Chondrocyte (in vitro differentiated cells): Measurements from ENCODE around the gene ODAPH. TPM values are rescaled to one million over a fixed set of nuclear protein-coding genes. Genes with fewer than 3 reads are reported as not detected.

Experiments
- DNase-seq: peaks from one replicate; pipeline ENCODE4 v3.0.0; 2021; ENCODE audit warnings: mixed read lengths, low spot score
- H3K27ac Mint-ChIP-seq: one replicate; pipeline ENCODE4 v1.8.0; 2021; ENCODE audit warnings: mild to moderate bottlenecking, moderate library complexity, mixed read lengths; ENCODE audit not compliant: unreplicated experiment
- H3K27me3 Mint-ChIP-seq: 2 replicates; pipeline ENCODE4 v1.8.0; 2021; ENCODE audit warnings: low read depth, mixed read lengths
- H3K36me3 Mint-ChIP-seq: 2 replicates; pipeline ENCODE4 v1.8.0; 2021; ENCODE audit warnings: low read depth, mixed read lengths
- H3K4me1 Mint-ChIP-seq: 2 replicates; pipeline ENCODE4 v1.8.0; 2021; ENCODE audit warnings: low read depth, mild to moderate bottlenecking, mixed read lengths
- H3K4me3 Mint-ChIP-seq: one replicate; pipeline ENCODE4 v1.8.0; 2021; ENCODE audit warnings: mild to moderate bottlenecking, moderate library complexity, mixed read lengths; ENCODE audit not compliant: unreplicated experiment
- H3K9me3 Mint-ChIP-seq: 2 replicates; pipeline ENCODE4 v1.8.0; 2021; ENCODE audit warnings: low read depth, mixed read lengths
- total RNA-seq: library from RNA; stranded (reverse); gene quantifications from 3 replicates; pipeline ENCODE4 v1.2.1, GENCODE V29; 2021
- TF ChIP-seq, protein P1 (sequence below): fragments of 200-600 bp; sonication (generic); IDR thresholded peaks from 2 replicates; pipeline ENCODE4 v1.5.0; 2021; ENCODE audit warnings: antibody characterized with exemption, mild to moderate bottlenecking, moderate library complexity

ODAPH gene
- total RNA-seq, 1 donor from 2014 or later = not detected

DNA sequence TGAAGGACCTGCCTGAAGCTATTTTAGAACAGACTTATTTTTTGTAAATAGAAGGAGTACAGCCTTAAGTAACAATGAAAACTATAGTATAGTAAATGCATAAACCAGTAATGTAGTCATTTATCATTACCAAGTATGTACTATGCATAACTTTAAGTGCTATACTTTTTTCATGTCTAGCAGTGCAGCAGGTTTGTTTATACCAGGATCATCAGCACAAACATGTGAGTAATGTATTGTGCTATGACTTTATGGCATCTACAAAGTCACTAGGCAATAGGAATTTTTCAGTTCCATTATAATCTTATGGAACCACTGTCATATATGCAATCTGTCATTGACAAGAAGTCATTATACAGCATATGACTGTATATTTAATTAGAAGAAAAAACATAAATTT lies 3.4 kb upstream of the ODAPH start:
- Mint-ChIP-seq H3K4me3 (no peak overlapping the region), H3K36me3 (peaks cover 2% of the 10 kb centered on the region), H3K27ac (no peak overlapping the region), H3K4me1 (peaks cover 7% of the 10 kb centered on the region), H3K9me3 (no peaks in the 10 kb centered on the region), H3K27me3 (peaks cover 7% of the 10 kb centered on the region)
- no peak for DNase-seq
- TF ChIP-seq, protein P1, sequence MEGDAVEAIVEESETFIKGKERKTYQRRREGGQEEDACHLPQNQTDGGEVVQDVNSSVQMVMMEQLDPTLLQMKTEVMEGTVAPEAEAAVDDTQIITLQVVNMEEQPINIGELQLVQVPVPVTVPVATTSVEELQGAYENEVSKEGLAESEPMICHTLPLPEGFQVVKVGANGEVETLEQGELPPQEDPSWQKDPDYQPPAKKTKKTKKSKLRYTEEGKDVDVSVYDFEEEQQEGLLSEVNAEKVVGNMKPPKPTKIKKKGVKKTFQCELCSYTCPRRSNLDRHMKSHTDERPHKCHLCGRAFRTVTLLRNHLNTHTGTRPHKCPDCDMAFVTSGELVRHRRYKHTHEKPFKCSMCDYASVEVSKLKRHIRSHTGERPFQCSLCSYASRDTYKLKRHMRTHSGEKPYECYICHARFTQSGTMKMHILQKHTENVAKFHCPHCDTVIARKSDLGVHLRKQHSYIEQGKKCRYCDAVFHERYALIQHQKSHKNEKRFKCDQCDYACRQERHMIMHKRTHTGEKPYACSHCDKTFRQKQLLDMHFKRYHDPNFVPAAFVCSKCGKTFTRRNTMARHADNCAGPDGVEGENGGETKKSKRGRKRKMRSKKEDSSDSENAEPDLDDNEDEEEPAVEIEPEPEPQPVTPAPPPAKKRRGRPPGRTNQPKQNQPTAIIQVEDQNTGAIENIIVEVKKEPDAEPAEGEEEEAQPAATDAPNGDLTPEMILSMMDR = no peak

- H3K9me3 Mint-ChIP-seq = no peaks in the 10 kb centered on the region
- H3K4me3 Mint-ChIP-seq = no peak overlapping the region
- H3K36me3 Mint-ChIP-seq = no peaks in the 10 kb centered on the region
- no peak for DNase-seq
- peaks cover 12% of the 10 kb centered on the region for H3K27me3 Mint-ChIP-seq
- no peak overlapping the region for H3K27ac Mint-ChIP-seq
- TF ChIP-seq, protein P1 = no peak
- H3K4me1 Mint-ChIP-seq = peaks cover 6% of the 10 kb centered on the region
Observed at GRCh38 chr4:75557696-75558095, 1.8 kb downstream of the ODAPH start.

- Mint-ChIP-seq H3K36me3 (no peaks in the 10 kb centered on the region), H3K27me3 (peaks cover 13% of the 10 kb centered on the region), H3K4me1 (peaks cover 4% of the 10 kb centered on the region), H3K4me3 (no peak overlapping the region), H3K9me3 (no peaks in the 10 kb centered on the region), H3K27ac (no peak overlapping the region)
- TF ChIP-seq, protein P1 = no peak
- no peak for DNase-seq
Observed at GRCh38 chr4:75561789-75562188, 5.9 kb downstream of the ODAPH start.

- no peak for DNase-seq
- no peak overlapping the region for H3K27ac Mint-ChIP-seq
- no peaks in the 10 kb centered on the region for H3K9me3 Mint-ChIP-seq
- no peak overlapping the region for H3K4me3 Mint-ChIP-seq
- H3K4me1 Mint-ChIP-seq = peaks cover 4% of the 10 kb centered on the region
- TF ChIP-seq, protein P1 = no peak
- H3K27me3 Mint-ChIP-seq = peaks cover 7% of the 10 kb centered on the region
- H3K36me3 Mint-ChIP-seq = no peaks in the 10 kb centered on the region
Observed at GRCh38 chr4:75564023-75564422, 8.2 kb downstream of the ODAPH start.

DNA sequence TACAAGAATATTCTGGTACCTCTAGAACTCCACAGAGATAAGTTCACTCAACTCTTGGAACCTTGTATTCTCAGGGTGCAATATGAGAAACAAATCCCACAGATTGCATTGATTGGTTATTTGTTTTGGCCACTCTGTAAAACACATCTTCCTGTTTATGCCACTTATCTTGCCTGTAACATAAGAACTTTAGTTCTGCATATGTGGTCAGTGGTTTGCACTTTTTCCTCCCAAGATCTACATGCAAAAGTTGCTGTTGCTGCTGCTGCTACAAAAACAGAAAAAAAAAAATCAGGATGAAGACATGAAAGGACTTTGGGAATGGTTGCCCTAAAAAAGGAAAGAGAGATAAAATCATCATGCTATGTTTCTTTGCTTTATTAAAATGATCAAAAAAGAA lies 9.6 kb downstream of the ODAPH start:
- no peak for DNase-seq
- no peaks in the 10 kb centered on the region for H3K36me3 Mint-ChIP-seq
- H3K27ac Mint-ChIP-seq = no peak overlapping the region
- no peak overlapping the region for H3K4me3 Mint-ChIP-seq
- TF ChIP-seq, protein P1 = no peak
- H3K27me3 Mint-ChIP-seq = peaks cover 9% of the 10 kb centered on the region
- H3K9me3 Mint-ChIP-seq = no peaks in the 10 kb centered on the region
- peaks cover 4% of the 10 kb centered on the region for H3K4me1 Mint-ChIP-seq
